ENCODE results near the gene CACNA1C.

Gene CACNA1C

DNA sequence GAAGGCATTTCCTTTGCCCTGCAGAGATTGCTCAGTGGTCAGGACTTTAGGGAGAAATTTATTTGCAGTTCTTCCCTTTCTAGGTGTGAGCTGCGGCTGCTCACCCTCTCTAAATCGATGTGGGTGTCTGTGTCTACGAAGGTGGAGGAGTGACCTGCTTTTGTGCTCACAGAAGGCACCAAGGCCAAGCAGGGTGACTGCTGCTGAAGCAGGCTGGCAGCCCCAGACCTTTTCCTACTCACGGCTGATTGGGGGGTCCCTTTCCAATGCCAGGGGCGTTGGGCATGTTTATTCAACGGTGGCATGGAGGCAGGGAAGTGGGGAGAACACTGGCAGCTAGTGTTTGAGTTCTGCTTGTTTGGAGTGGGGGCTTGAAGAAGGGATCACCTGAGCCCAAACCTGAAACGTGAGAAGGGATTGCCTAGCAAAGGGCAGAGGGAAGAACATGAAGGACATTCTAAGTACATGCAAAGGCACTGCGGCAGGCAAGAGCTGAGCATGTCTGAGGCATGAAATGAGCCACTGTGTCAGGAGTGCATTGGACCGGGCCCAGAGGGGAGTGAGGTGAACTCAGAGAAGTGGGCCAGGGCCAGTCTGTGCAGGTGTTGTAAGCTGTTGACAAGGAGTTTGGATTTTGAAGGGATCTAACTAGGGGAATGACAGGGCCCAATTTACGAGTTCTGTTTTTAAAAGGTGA, 56.3 kb downstream of the CACNA1C start:
- H3K4me3 ChIP-seq (replicated peaks in 1 of 2; ENCODE audit: low read depth in 2 of 2, low read length in 2 of 2), result no peak overlapping the region
- DNase-seq (ENCODE audit: low read depth in 2 of 2), result no peak
- TF ChIP-seq, protein P1, sequence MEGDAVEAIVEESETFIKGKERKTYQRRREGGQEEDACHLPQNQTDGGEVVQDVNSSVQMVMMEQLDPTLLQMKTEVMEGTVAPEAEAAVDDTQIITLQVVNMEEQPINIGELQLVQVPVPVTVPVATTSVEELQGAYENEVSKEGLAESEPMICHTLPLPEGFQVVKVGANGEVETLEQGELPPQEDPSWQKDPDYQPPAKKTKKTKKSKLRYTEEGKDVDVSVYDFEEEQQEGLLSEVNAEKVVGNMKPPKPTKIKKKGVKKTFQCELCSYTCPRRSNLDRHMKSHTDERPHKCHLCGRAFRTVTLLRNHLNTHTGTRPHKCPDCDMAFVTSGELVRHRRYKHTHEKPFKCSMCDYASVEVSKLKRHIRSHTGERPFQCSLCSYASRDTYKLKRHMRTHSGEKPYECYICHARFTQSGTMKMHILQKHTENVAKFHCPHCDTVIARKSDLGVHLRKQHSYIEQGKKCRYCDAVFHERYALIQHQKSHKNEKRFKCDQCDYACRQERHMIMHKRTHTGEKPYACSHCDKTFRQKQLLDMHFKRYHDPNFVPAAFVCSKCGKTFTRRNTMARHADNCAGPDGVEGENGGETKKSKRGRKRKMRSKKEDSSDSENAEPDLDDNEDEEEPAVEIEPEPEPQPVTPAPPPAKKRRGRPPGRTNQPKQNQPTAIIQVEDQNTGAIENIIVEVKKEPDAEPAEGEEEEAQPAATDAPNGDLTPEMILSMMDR (IDR thresholded peaks at IDR 0.05; ENCODE audit: low read depth, low read length), result no peak

DNA sequence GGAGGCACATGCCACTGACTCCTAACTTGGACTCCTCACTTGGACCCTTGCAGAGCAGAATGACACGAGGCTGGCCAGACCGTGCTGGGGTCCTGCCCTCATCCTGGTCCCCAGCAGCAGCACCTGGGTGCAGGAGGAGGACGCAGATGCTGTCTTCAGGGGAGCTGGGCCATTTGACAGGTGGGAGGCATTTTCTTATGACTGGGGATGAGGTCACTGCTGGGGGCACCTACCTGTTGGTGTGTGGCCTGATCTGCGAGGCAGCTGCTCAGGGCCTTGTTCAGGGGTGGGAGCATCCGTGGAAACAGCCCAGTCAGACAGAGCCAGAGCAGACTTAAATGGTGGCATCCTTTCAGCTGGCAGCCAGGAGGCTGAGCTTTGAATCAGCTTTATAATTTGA, 57.3 kb downstream of the CACNA1C start:
- TF ChIP-seq, protein P1 (IDR thresholded peaks at IDR 0.05; ENCODE audit: low read depth, low read length), result no peak
- no peak for DNase-seq (ENCODE audit: low read depth in 2 of 2)
- no peak overlapping the region for H3K4me3 ChIP-seq (replicated peaks in 1 of 2; ENCODE audit: low read depth in 2 of 2, low read length in 2 of 2)

DNA sequence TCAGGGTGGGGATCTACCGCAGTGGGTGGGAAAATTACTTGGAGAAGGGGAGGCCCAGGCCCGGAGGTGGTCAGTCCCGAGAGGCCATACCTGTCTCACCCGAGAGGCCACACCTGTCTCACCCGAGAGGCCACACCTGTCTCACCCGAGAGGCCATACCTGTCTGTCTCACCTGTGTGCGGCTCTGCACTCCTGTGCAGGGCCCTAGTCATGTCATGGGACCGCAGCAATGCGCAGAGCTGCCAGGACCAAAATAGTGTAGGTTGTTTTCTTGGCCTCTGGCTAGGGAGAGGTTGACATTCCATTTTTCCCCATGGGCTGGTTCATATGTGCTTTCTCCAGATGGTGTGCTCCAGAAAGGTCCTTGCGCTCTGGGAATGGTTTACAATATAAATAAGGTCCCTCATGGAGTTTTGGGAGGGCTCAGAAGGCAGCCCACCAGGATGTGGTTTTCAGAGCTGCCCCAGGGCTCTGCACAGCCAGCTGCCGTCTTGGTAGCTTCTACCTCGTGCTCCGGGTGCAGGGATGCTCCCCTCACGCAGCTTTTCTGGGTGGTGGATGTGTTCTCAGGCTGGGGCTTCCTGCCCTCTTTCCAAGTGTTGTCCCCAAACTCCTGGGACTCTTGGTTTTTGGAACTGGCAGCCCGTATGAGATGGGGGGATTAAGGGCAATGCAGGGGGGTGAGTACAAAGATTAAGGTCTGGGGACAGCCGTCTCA, 58.2 kb downstream of the CACNA1C start:
- no peak for DNase-seq (ENCODE audit: low read depth in 2 of 2)
- H3K4me3 ChIP-seq (replicated peaks in 1 of 2; ENCODE audit: low read depth in 2 of 2, low read length in 2 of 2), result no peak overlapping the region
- TF ChIP-seq, protein P1 (IDR thresholded peaks at IDR 0.05; ENCODE audit: low read depth, low read length), result no peak

DNA sequence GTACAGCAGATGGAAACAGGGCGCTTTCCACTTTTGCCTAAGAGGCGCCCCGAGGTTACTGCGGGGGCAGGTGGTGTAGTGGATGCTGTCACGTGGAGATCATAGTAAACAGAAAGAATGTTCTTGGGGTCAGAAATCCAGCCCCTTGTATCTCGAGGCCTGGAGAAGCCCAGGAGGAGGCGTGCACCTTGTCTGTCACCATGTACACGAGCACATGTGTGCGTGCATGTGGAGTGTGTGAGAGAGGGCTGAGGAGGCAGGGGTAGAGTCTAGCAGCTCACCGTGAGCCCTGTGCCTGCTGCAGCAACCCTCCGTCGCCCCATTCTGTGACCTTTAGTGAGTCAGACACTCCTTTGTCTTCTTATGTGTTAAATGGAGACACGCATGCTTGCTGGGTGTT, 59.0 kb downstream of the CACNA1C start:
- TF ChIP-seq, protein P1 (IDR thresholded peaks at IDR 0.05; ENCODE audit: low read depth, low read length), result no peak
- H3K4me3 ChIP-seq (replicated peaks in 1 of 2; ENCODE audit: low read depth in 2 of 2, low read length in 2 of 2), result no peak overlapping the region
- DNase-seq (ENCODE audit: low read depth in 2 of 2), result no peak

DNA sequence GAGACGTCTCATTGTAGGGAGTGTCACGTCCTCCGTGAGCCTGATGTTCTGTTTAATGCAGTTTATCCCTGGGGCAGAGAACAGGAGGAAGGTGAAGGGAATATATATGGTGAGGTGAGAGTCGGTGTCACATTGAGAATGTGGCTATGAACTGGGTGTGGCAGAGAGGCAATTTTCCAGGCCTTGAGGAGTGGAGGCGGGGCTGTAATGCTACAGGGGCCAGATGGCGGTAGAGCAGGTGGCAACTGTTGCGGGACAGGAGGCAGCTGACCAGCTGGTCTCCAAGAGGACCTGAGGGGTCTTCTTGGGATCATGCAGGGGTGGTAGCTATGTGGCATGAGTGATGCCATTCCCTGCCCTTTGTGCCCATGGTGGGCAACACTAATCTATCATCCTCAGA, 59.6 kb downstream of the CACNA1C start:
- DNase-seq (ENCODE audit: low read depth in 2 of 2), result no peak
- TF ChIP-seq, protein P1 (IDR thresholded peaks at IDR 0.05; ENCODE audit: low read depth, low read length), result no peak
- no peak overlapping the region for H3K4me3 ChIP-seq (replicated peaks in 1 of 2; ENCODE audit: low read depth in 2 of 2, low read length in 2 of 2)

DNA sequence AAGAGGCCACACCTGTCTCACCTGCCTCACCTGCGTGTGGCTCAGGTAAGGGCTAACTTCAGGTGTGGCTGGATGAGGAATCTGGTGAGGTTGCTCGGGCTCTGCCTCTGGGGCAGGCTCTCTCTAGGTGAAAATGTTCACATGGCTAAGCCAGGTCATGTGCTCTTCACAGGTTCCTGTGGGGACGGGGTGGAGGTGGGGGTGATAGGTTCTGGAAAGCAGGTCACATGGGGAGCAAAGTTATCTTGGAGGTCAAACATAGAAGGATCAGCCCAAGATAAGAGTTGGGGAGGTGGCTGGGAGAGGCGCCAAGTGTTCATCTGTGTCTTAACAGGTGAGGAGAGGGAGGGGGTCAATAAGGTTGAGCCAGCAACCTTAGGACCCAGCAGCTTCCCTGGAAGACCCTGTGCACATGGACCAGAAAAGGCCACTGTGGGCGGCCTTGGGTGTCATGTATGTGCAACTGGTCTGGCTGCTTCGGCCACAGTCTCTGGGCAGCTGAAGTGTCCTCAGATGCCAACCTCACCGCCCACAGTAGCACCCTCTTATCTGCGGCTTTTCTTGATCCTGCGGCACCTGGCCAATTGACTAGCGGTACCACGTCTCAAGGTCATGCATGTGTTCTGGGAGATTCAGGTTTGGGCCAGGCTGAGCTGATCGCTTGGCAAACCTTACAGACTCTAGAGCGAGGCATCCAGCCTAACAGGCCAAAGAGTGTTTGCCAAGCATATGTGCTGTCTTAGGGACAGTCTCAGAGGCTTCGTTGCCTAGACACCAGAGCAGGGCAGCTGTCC, 60.5 kb downstream of the CACNA1C start:
- TF ChIP-seq, protein P1 (IDR thresholded peaks at IDR 0.05; ENCODE audit: low read depth, low read length), result no peak
- no peak overlapping the region for H3K4me3 ChIP-seq (replicated peaks in 1 of 2; ENCODE audit: low read depth in 2 of 2, low read length in 2 of 2)
- DNase-seq (ENCODE audit: low read depth in 2 of 2), result no peak
